Bronchial epithelial cell (primary cell): ENCODE data around the gene FLT3LG. TPM values are rescaled to one million over a fixed set of nuclear protein-coding genes. Genes with fewer than 3 reads are reported as not detected.
A peak's percentile ranks its signal among the peaks of the same experiment; 100 is the strongest.

ENCODE experiments used
- DNase-seq: peaks from one replicate; pipeline ENCODE4 v3.0.0-alpha.2; 2010; ENCODE audit warnings: low read depth
- FAIRE-seq: peaks from 2 replicates; lab custom pipeline; 2011; peaks lifted over from hg19 to GRCh38; lab: Jason Lieb, UNC
- H3K27me3 ChIP-seq: 2 replicates; pipeline ENCODE4 v1.5.1; 2011; ENCODE audit warnings: low read length; ENCODE audit not compliant: control insufficient read depth, insufficient read depth
- H3K36me3 ChIP-seq: 2 replicates; pipeline ENCODE4 v1.5.1; 2011; ENCODE audit warnings: low read length; ENCODE audit not compliant: control insufficient read depth, insufficient read depth
- H3K4me3 ChIP-seq: 2 replicates; pipeline ENCODE4 v1.5.1; 2011; ENCODE audit warnings: mild to moderate bottlenecking, low read depth, low read length, control low read depth
- total RNA-seq: library from RNA; depleted of rRNA; stranded (reverse); fragments of >200 nt; gene quantifications from 2 replicates; pipeline ENCODE4 v1.2.1, GENCODE V29; 2014
- TF ChIP-seq, protein P1 (sequence below): IDR thresholded peaks from 2 replicates; pipeline ENCODE4 v1.5.1; 2011; ENCODE audit warnings: mild to moderate bottlenecking, moderate library complexity, low read length, control low read depth, inconsistent platforms; ENCODE audit not compliant: insufficient read depth, severe bottlenecking

The FLT3LG gene
- total RNA-seq, 1 donor from 2014 or later: not detected

DNA sequence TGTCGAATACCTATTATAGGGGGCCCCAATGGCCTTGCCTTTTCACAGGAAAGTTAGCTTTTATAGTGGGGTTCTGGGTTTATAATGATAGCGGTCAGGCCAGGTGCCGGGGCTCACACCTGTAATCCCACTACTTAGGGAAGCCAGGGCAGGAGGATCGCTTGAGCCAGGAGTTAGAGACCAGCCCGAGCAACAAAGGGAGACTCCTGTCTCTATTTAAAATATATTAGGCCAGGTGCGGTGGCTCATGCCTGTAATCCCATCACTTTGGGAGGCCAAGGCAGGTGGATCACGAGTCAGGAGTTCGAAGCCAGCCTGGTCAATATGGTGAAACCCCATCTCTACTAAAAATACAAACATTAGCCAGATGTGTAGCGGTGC, 29.6 kb downstream of the FLT3LG start:
- H3K27me3 ChIP-seq: no peaks in the 10 kb centered on the region
- peaks cover 11% of the 10 kb centered on the region for H3K36me3 ChIP-seq
- no peak for FAIRE-seq
- no peak for DNase-seq
- H3K4me3 ChIP-seq: no peak overlapping the region
- TF ChIP-seq, protein P1, sequence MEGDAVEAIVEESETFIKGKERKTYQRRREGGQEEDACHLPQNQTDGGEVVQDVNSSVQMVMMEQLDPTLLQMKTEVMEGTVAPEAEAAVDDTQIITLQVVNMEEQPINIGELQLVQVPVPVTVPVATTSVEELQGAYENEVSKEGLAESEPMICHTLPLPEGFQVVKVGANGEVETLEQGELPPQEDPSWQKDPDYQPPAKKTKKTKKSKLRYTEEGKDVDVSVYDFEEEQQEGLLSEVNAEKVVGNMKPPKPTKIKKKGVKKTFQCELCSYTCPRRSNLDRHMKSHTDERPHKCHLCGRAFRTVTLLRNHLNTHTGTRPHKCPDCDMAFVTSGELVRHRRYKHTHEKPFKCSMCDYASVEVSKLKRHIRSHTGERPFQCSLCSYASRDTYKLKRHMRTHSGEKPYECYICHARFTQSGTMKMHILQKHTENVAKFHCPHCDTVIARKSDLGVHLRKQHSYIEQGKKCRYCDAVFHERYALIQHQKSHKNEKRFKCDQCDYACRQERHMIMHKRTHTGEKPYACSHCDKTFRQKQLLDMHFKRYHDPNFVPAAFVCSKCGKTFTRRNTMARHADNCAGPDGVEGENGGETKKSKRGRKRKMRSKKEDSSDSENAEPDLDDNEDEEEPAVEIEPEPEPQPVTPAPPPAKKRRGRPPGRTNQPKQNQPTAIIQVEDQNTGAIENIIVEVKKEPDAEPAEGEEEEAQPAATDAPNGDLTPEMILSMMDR: no peak

DNA sequence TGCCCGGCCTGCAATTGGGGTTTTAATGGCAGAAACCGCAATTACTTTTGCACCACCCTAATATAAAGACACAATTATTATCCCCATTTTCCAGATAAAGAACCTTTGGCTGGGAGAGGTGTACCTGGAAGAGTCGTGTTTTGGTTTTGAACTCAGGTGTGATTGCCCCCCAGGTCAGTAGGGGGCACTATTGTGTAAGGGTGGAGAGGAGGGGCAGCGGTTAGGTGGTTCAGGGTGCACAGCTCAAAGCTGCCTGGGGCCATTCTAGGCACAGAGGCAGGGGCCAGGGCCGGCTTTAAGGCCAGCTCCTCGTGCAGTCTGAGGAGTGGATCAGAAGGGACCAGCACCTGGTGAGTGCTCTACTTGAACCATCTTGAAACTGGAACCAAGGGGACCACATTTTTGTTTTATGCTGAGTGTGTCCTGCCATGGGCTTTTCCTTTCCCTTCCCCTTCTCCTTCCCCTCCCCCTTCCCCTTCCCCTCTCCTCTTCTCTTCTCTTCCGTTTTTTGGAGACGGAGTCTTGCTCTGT, 32.6 kb downstream of the FLT3LG start:
- DNase-seq: peak; percentile 47
- H3K4me3 ChIP-seq: no peak overlapping the region
- H3K36me3 ChIP-seq: no peaks in the 10 kb centered on the region
- TF ChIP-seq, protein P1: peak; percentile 77
- no peaks in the 10 kb centered on the region for H3K27me3 ChIP-seq
- no peak for FAIRE-seq

DNA sequence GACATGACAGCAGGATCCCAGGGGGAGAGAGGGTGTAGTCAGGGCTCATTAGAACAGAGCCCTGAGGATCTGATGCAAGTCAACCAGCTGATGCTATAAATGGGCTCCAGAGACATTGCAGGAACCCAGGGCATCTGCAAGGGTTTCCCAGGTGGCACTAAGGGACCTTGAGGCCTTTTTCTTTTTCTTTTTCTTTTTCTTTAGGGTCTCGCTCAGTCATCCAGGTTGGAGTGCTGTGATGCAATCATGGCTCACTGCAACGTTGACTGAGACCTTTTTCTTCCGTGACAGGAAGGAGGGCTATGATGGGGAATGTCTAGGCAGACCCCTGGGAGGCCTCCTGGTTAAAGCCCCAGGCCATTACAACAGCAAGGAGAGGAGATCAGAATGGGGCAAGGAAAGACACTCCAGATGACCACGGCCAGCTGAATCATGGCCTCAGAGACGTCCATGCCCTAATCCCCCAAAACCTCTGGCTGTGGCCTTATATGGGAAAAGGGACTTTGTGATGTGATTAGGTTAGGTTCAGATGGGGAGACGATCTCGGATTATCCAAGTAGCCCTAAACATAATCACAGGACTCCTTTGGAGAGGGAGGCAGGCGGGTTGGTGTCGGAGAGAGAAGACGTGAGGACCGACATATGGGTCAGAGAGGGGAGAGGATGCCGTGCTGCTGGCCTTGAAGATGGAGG, 33.9 kb downstream of the FLT3LG start:
- DNase-seq (no peak), FAIRE-seq (no peak)
- no peak overlapping the region for H3K4me3 ChIP-seq
- H3K27me3 ChIP-seq: no peaks in the 10 kb centered on the region
- no peaks in the 10 kb centered on the region for H3K36me3 ChIP-seq
- TF ChIP-seq, protein P1: no peak

DNA sequence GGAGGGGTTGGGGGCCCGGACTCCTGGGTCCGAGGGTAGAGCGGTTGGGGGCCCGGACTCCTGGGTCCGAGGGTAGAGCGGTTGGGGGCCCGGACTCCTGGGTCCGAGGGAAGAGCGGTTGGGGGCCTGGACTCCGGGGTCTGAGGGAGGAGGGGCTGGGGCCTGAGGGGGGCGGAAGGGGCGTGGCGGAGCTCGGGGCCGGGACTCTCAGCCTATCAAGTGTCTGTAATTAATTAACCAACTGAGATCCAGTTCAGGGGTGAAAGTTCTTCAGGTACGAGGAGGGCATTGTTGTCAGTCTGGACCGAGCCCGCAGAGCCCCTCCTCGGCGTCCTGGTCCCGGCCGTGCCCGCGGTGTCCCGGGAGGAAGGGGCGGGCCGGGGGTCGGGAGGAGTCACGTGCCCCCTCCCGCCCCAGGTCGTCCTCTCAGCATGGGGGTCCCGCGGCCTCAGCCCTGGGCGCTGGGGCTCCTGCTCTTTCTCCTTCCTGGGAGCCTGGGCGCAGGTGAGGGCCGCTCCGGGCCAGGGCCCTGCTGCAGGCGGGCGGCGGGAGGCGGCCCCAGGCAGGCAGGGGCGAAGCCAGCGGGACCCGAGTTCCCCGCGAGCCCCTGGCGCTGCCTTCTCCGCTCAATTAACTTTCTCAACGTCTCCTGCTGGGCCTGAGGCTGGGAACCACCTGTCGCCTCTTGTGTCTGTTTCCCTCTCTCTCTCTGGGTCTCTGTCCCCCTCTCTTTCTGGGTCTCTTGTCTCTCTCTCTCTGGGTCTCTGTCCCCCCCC, 39.1 kb downstream of the FLT3LG start:
- DNase-seq (no peak), FAIRE-seq (no peak)
- Histone ChIP-seq H3K27me3 (no peaks in the 10 kb centered on the region), H3K36me3 (no peaks in the 10 kb centered on the region), H3K4me3 (peak overlapping the region; percentile 45)
- TF ChIP-seq, protein P1: no peak

DNA sequence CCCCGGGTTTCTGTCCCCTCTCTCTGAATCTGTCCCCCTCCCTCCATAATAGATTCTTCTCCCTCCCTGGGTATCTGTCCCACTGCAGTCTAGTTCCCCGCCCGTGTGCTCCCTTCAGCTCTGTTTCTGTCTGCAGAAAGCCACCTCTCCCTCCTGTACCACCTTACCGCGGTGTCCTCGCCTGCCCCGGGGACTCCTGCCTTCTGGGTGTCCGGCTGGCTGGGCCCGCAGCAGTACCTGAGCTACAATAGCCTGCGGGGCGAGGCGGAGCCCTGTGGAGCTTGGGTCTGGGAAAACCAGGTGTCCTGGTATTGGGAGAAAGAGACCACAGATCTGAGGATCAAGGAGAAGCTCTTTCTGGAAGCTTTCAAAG, 39.7 kb downstream of the FLT3LG start:
- no peaks in the 10 kb centered on the region for H3K36me3 ChIP-seq
- DNase-seq: no peak
- TF ChIP-seq, protein P1: no peak
- H3K27me3 ChIP-seq: no peaks in the 10 kb centered on the region
- no peak overlapping the region for H3K4me3 ChIP-seq
- no peak for FAIRE-seq
